Activated CD4-positive, alpha-beta T cell treated with anti-CD3 and anti-CD28 coated beads for 36 hours (primary cell): ENCODE data around the gene HNRNPUL2. TPM values are rescaled to one million over a fixed set of nuclear protein-coding genes. Genes with fewer than 3 reads are reported as not detected.

Source experiments
- ATAC-seq: fragments of 200-7000 bp; cut with Tn5 transposase; one replicate; pipeline ENCODE4 v1.10.0; 2021; ENCODE audit warnings: mild to moderate bottlenecking, moderate library complexity
- CTCF ChIA-PET: fragments of 350-600 bp; sonication (Branson Sonifier 250); formaldehyde crosslinking; loops from one replicate; lab custom pipeline; 2021; ENCODE audit warnings: antibody characterized with exemption; lab: Charles Lee
- POLR2A ChIA-PET: fragments of 350-600 bp; sonication (Branson Sonifier 250); formaldehyde crosslinking; loops from one replicate; lab custom pipeline; 2021; ENCODE audit warnings: antibody characterized with exemption, inconsistent platforms; lab: Charles Lee
- DNase-seq: peaks from one replicate; pipeline ENCODE4 v3.0.0-alpha.2; 2020
- H3K27ac Mint-ChIP-seq: one replicate; pipeline ENCODE4 v1.8.0; 2021; ENCODE audit warnings: mixed read lengths
- H3K27me3 Mint-ChIP-seq: one replicate; pipeline ENCODE4 v1.8.0; 2021; ENCODE audit warnings: mixed read lengths
- H3K36me3 Mint-ChIP-seq: one replicate; pipeline ENCODE4 v1.8.0; 2021; ENCODE audit warnings: low read depth, mixed read lengths
- H3K4me1 Mint-ChIP-seq: one replicate; pipeline ENCODE4 v1.8.0; 2021; ENCODE audit warnings: mixed read lengths
- H3K4me3 Mint-ChIP-seq: one replicate; pipeline ENCODE4 v1.8.0; 2021; ENCODE audit warnings: mild to moderate bottlenecking, moderate library complexity, mixed read lengths
- H3K9me3 Mint-ChIP-seq: one replicate; pipeline ENCODE4 v1.8.0; 2021; ENCODE audit warnings: low read depth, mixed read lengths
- intact Hi-C, 2 experiments: fragments of 100-400 bp; cut with DNase I in 1 of 2; cut with micrococcal nuclease in 1 of 2; formaldehyde crosslinking; loops; one replicate each; pipeline versions ENCODE4 v1.14.2 to v1.15.1; 2022 to 2024; cut with DNase I, micrococcal nuclease
- total RNA-seq, 2 experiments: library from RNA; stranded (reverse); gene quantifications; one replicate each; pipeline ENCODE4 v1.2.3, GENCODE V29; 2021

HNRNPUL2 gene
- total RNA-seq, 2 experiments from 2014 or later: 48.7 to 59.6 TPM

GRCh38 chr11:62665075-62665598, 62.1 kb downstream of the HNRNPUL2 start, which contains the start of the genes C11orf98 and CSKMT:
Gene C11orf98 (minus strand): TSS chr11:62665210. CDS start chr11:62665169, 41 bp downstream.
Gene CSKMT (plus strand): TSS chr11:62665312. CDS start chr11:62665880, 568 bp downstream.
- H3K27ac Mint-ChIP-seq: peak within 1 kb of the TSS; percentile 89
- intact Hi-C loops: loop anchor here (1.0 to 2.0 kb wide), 13 partner anchors 12 to 190 kb away; partner anchors contain the start of genes EML3 (in 2 of the 2), GANAB (in 2 of the 2), INTS5 (in 2 of the 2) and TUT1 (in 2 of the 2)
- H3K9me3 Mint-ChIP-seq: no peaks in the 10 kb centered on the region
- H3K4me3 Mint-ChIP-seq: peak within 1 kb of the TSS; percentile 93
- H3K4me1 Mint-ChIP-seq: peaks cover 38% of the 10 kb centered on the region
- DNase-seq (peak; percentile 97), ATAC-seq (peak; percentile 90)
- ChIA-PET POLR2A (interaction anchor here (0.5 to 2.8 kb wide), 36 partner anchors 8 to 1653 kb away, joined by 3 to 38 read pairs (median 6); partner anchors contain the start of genes B3GAT3, BSCL2, EEF1G and GANAB), CTCF (interaction anchor here (0.6 to 2.7 kb wide), 18 partner anchors 9 to 362 kb away, joined by 3 to 21 read pairs (median 4); partner anchors contain the start of genes BSCL2, GNG3, INTS5 and MTA2)
- peaks cover 51% of the 10 kb centered on the region for H3K36me3 Mint-ChIP-seq
- no peaks in the 10 kb centered on the region for H3K27me3 Mint-ChIP-seq

GRCh38 chr11:62664405-62665074, 62.7 kb downstream of the HNRNPUL2 start:
- Mint-ChIP-seq H3K27me3 (no peaks in the 10 kb centered on the region), H3K36me3 (peaks cover 47% of the 10 kb centered on the region), H3K4me1 (peaks cover 32% of the 10 kb centered on the region), H3K27ac (peak overlapping the region; percentile 89), H3K9me3 (no peaks in the 10 kb centered on the region), H3K4me3 (peak overlapping the region; percentile 93)
- intact Hi-C loops: loop anchor here (1.0 to 2.0 kb wide), 13 partner anchors 11 to 191 kb away; partner anchors contain the start of genes EML3 (in 2 of the 2), GANAB (in 2 of the 2), INTS5 (in 2 of the 2) and TUT1 (in 2 of the 2)
- ChIA-PET CTCF (interaction anchor here (0.6 to 2.7 kb wide), 17 partner anchors 9 to 363 kb away, joined by 3 to 21 read pairs (median 4); partner anchors contain the start of genes BSCL2, GNG3, INTS5 and MTA2), POLR2A (interaction anchor here (0.5 to 2.8 kb wide), 35 partner anchors 9 to 699 kb away, joined by 3 to 38 read pairs (median 7); partner anchors contain the start of genes B3GAT3, BSCL2, EEF1G and GANAB)
- ATAC-seq (peak; percentile 60), DNase-seq (peak; percentile 75)

Other genes starting within 250 kb of the HNRNPUL2 start
- 10 to 100 TPM; 47.3 to 54.7 TPM for gene AHNAK, start 180.7 kb downstream of the HNRNPUL2 start, total RNA-seq
- 1,000 to 10,000 TPM; 1,986 to 2,351 TPM for gene EEF1G, start 153.6 kb downstream of the HNRNPUL2 start, total RNA-seq
- 10 to 100 TPM; 32.5 to 36.0 TPM for gene TUT1, start 135.9 kb downstream of the HNRNPUL2 start, total RNA-seq
- 100 to 1,000 TPM; 159 to 179 TPM for gene MTA2, start 125.6 kb downstream of the HNRNPUL2 start, total RNA-seq
- 100 to 1,000 TPM; 101 to 112 TPM for gene EML3, start 114.7 kb downstream of the HNRNPUL2 start, total RNA-seq
- gene ROM1, start 114.2 kb downstream of the HNRNPUL2 start, total RNA-seq: 1 to 10 TPM; 1.5 to 1.9 TPM
- 10 to 100 TPM; 48.7 to 57.5 TPM for gene B3GAT3, start 105.5 kb downstream of the HNRNPUL2 start, total RNA-seq
- 100 to 1,000 TPM; 208 to 218 TPM for gene GANAB, start 80.8 kb downstream of the HNRNPUL2 start, total RNA-seq
- gene INTS5, start 74.2 kb downstream of the HNRNPUL2 start, total RNA-seq: 10 to 100 TPM; 26.0 to 29.9 TPM
- 100 to 1,000 TPM; 108 to 135 TPM for gene C11orf98, start 62.2 kb downstream of the HNRNPUL2 start, total RNA-seq
- gene CSKMT, start 62.1 kb downstream of the HNRNPUL2 start, total RNA-seq: 10 to 100 TPM; 12.6 to 31.3 TPM
- 1 to 10 TPM; 4.1 to 6.4 TPM for gene UQCC3, start 55.8 kb downstream of the HNRNPUL2 start, total RNA-seq
- 10 to 100 TPM; 11.9 to 15.5 TPM for gene LBHD1, start 55.2 kb downstream of the HNRNPUL2 start, total RNA-seq
- gene UBXN1, start 48.4 kb downstream of the HNRNPUL2 start, total RNA-seq: 100 to 1,000 TPM in 1 of 2 experiments, 10 to 100 TPM in 1; 95.6 to 119 TPM
- under 1 TPM in 1 of 2 experiments, not detected in 1; 0.16 TPM for gene LRRN4CL, start 37.9 kb downstream of the HNRNPUL2 start, total RNA-seq
- gene BSCL2, start 20.0 kb downstream of the HNRNPUL2 start, total RNA-seq: 10 to 100 TPM; 16.7 to 28.0 TPM
- gene GNG3, start 19.8 kb downstream of the HNRNPUL2 start, total RNA-seq: not detected
- gene TTC9C, start 1.0 kb upstream of the HNRNPUL2 start, total RNA-seq: 10 to 100 TPM; 40.8 to 54.1 TPM
- gene ZBTB3, start 26.7 kb upstream of the HNRNPUL2 start, total RNA-seq: 10 to 100 TPM in 1 of 2 experiments, 1 to 10 TPM in 1; 6.0 to 10.2 TPM
- gene POLR2G, start 34.1 kb upstream of the HNRNPUL2 start, total RNA-seq: 100 to 1,000 TPM in 1 of 2 experiments, 10 to 100 TPM in 1; 87.1 to 125 TPM
- 10 to 100 TPM; 10.2 to 12.6 TPM for gene TAF6L, start 43.9 kb upstream of the HNRNPUL2 start, total RNA-seq
- 10 to 100 TPM; 19.5 to 35.9 TPM for gene TMEM179B, start 59.9 kb upstream of the HNRNPUL2 start, total RNA-seq
- gene TMEM223, start 64.5 kb upstream of the HNRNPUL2 start, total RNA-seq: 10 to 100 TPM; 11.1 to 12.6 TPM
- gene NXF1, start 78.0 kb upstream of the HNRNPUL2 start, total RNA-seq: 10 to 100 TPM; 89.5 to 97.6 TPM
- 10 to 100 TPM; 19.3 to 21.8 TPM for gene STX5, start 104.6 kb upstream of the HNRNPUL2 start, total RNA-seq
- under 1 TPM in 1 of 2 experiments, not detected in 1; 0.42 TPM for gene TEX54, start 105.4 kb upstream of the HNRNPUL2 start, total RNA-seq
- gene WDR74, start 112.1 kb upstream of the HNRNPUL2 start, total RNA-seq: 10 to 100 TPM; 83.1 to 93.1 TPM
- gene SLC3A2, start 153.4 kb upstream of the HNRNPUL2 start, total RNA-seq: 100 to 1,000 TPM; 401 to 402 TPM
- gene CHRM1, start 193.9 kb upstream of the HNRNPUL2 start, total RNA-seq: not detected